LoVo (cell line): ENCODE data around the gene TMEM238L.
"Not testable (repeated sequence)": the region's sequence is repeated elsewhere in the genome, so short reads cannot be mapped to it uniquely, and the experiment has no call there.

Source experiments
- DNase-seq: peaks from one replicate; pipeline ENCODE4 v3.0.0-alpha.2; 2016; ENCODE audit warnings: low spot score

The TMEM238L gene

DNA sequence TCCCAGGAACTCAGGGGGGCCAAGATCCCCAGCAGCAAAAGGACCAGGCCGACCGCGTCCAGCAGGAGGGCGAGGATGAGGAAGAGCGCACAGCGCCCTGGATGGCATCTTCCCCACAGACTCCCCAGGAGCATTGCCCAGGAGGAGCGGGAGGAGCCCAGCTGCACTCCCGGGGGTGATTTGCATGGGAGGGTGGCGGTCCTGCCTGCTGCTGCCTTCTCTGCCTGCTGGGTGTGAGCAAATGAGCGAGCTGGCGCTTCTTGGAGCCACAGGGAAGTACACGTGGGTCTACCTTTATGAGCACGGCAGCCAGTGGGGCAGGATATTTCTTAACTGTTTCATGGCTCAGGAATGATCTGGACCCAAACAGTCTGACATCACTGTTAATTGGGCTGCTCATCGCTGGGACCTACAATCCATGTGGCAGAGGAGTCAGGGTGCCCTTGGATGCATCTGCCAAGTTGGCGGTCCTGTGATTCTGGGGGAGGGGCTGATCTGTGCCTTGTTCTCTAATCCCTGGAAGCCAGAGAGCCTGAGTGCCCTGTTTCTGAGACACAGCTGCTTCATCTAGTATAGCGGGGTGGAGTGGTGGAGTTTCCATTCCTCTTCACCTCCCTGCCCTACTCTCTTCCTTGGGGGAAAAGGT, at the start of gene TMEM238L:
Gene TMEM238L, minus strand, starts transcription at position 270 of the 646 bp plus-strand sequence. Its CDS starts 136 bp downstream, at position 134.
- peak; percentile 14 for DNase-seq

DNA sequence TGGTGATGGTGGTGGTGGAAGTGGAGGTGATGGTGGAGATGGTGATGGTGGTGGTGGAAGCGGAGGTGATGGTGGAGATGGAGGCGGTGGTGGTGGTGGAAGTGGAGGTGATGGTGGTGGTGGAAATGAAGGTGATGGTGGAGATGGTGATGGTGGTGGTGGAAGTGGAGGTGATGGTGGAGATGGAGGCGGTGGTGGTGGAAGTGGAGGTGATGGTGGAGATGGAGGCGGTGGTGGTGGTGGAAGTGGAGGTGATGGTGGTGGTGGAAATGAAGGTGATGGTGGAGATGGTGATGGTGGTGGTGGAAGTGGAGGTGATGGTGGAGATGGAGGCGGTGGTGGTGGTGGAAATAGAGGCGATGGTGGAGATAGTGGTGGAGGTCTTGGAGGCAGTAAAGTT, 42.7 kb upstream of the TMEM238L start:
- DNase-seq: not testable (repeated sequence)

DNA sequence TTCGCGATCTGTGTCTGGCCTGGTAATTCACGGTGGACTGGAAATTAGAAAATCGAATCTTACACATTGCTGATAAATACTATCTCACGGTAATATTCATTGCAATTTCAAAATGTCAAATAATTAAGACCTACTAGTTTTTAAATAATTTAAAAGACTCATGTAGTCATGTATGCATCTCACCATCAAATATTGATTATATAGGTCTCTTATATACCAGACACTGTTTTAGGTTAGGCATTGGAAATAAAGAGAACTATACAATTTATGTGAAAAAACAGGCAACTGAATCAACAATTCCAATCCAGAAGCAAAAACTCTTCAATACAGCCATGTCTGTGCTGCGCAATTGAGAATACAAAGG, 41.5 kb upstream of the TMEM238L start:
- DNase-seq: no peak

- peak; percentile 77 for DNase-seq
Observed at GRCh38 chr17:10844621-10845387, 40.9 kb upstream of the TMEM238L start.

DNA sequence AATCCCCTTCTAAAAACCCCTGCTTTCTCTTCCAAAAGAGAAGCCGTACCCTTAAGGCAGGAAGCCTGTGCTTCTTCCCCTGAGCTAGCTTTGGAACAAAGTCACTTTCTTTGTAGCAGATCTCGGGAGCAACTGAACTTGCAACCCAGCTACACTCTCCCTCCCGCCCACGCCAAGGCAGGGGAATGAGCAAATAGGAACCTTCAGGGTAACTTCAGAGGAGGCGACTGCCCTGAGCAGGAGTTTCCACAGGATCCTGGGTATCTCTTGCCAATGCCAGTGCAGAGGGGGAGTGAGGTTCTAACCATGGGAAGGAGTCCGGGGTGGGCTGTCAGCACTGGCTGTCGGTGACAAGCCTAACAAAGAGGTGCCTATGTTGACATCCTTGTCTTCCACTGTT, 39.9 kb upstream of the TMEM238L start:
- DNase-seq: no peak

GRCh38 chr17:10842658-10843057, 38.8 kb upstream of the TMEM238L start:
- no peak for DNase-seq

GRCh38 chr17:10838682-10839081, 34.8 kb upstream of the TMEM238L start:
- no peak for DNase-seq

DNA sequence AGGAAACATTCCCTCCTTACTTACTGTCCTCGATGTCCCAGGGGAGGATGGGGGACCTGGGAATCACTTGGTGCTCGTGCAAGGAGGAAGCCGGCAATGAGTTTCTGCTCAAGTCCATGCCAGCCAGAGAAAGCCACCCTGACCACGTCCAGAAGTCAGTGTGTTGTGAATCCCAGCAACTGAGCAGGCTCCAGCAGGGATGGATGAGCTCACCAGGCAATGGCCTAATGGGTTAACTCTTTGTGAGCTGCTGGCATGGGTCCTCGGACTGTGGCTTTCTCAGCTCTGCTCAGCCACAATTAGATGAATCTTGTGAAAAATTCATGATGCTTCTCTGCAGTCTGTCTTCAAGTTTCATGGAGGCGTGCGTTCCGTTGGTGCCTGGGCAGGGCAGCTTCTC, 34.0 kb upstream of the TMEM238L start, which contains the start of gene PIRT:
Gene PIRT, minus strand, starts transcription at position 167 of the 400 bp plus-strand sequence. CDS start 12,442 bp downstream, outside the sequence.
- no peak for DNase-seq

DNA sequence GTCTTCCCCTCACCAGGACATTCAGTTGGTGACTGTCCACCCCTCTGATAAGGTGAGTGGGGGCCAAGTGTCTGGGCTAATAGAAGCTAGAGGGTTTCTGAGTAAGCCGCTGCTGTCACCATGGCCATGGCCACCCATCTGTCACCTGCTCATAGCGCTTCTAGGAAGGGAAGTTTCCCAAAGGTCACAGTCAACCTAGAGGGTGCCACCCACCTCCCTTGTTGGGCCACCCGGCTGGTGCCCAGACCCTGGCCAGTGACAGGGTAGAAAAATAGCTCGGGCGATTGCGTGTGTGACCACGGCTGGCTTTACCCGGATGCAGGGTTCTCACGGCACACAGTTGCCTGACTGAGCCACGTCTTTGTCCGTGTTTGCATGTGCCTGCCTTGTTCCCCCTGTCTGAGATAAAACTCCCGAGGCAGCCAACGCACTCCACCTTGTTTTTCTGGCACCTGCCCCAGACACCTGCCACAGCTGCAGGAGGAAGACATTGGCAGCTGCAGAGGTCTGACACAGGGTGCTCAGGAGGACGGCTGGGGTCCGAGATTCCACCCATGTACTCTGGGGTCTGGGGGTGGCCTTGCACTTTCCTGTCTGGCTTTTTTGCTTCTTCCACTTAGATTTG, 33.2 kb upstream of the TMEM238L start:
- no peak for DNase-seq

GRCh38 chr17:10836145-10836544, 32.2 kb upstream of the TMEM238L start:
- DNase-seq: no peak

- DNase-seq: no peak
Observed at GRCh38 chr17:10831696-10832095, 27.8 kb upstream of the TMEM238L start.

DNA sequence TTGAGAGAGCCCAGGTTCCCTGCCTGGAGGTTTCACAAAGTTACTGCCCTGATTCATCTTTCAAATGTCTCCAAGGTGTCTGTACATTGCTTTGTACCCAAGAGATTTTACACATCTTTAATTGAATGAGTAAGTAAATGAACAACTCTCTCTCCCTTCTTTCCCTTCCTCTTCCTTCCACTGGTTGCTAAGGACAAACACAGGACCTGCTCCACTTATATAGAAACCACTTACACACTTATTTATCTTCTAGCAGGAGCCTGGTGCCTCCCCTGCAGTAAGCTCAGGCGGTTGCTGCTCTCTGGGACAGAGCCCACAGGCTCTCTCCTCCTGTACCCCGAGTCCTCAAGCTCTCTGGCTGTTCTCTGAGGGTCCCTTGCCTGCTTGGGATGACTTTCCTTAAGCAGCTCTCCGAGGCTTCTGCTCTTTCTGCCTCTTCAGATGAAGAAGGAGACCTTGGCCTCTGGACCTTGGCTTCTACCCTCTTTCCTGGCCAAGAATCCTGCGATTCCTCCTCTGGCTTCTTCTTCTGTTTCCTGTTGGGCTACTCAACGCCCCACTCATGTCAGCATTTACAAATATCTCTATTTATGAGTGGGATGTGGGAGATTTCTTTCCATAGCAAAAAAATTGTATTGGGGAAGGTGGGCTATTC, 24.1 kb upstream of the TMEM238L start:
- DNase-seq: no peak

DNA sequence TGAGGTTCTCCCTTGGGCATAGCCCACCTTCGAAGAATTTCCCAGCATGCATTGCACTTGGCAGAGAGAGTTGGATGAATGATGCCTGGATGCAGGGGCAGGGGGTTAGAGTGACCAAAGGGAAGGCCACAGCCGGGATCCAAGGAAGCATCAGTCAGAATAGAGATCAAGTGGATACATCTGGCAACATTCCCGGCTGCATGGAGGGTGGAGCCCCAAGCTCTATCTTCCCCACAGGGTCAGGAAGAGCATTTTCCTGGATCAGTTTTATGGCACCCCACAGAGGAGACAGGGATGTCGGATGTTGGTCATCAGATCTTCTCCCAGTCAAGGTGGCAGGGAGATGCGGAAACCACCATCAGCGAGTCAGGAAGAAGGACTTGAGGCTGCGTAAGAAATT, 21.0 kb upstream of the TMEM238L start:
- no peak for DNase-seq

GRCh38 chr17:10821770-10822169, 17.9 kb upstream of the TMEM238L start:
- no peak for DNase-seq

- no peak for DNase-seq
Observed at GRCh38 chr17:10821054-10821453, 17.2 kb upstream of the TMEM238L start.

DNA sequence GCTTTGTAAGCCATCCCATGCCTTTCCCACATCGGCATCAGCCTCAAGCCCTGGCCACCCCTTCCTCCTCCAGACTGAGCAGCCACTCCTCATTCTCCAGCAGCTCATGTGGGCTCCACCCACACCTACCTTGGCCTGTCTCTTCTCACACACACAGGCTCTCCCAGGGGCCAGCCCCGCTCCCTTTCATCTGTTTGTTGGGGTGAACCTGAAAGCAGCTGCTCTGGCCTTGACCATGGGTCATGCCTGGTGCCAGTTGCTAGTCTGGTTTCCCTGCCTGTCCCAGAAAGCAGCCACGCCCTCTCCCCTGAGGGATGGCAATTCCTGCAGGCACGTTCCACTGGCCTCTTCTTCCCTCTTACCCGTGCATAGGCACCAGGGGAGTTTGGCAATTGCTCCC, 11.4 kb upstream of the TMEM238L start:
- DNase-seq: no peak

DNA sequence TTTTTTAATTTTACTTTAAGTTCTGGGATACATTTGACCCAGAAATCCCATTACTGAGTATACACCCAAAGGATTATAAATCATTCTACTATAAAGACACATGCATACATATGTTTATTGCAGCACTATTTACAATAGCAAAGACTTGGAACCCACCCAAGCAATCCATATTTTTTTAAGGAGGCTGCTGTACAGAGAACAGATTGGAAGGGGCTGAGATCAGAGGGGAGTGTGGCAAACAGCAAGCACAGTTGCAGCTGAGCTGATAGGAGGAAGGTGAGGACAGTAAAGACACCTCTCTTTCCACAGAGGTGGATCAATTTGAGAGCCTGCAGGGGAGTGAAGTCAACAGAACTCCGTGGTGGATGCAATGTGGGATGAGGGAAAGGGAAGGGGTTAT, 10.2 kb upstream of the TMEM238L start:
- DNase-seq: no peak

DNA sequence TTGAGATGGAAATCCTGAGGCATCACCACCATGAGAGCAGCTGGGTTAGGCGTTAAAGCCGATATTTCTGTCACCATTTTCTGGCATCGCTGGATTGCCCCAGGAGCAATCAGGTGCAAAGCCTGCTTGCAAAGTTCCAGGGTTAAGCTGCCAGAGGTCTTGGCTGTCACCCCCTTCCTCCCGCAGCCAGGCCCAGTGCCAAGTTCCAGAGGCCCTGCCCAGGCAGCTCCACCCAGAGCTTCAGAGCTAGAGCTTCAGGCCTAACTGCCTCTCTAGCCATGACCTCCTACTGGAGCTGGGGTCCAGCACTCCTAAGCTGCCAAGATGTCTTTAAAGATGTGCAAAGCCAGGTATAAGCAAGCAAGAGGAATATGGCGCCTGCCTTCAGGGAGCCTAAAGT, 8.8 kb upstream of the TMEM238L start:
- DNase-seq: peak; percentile 52

DNA sequence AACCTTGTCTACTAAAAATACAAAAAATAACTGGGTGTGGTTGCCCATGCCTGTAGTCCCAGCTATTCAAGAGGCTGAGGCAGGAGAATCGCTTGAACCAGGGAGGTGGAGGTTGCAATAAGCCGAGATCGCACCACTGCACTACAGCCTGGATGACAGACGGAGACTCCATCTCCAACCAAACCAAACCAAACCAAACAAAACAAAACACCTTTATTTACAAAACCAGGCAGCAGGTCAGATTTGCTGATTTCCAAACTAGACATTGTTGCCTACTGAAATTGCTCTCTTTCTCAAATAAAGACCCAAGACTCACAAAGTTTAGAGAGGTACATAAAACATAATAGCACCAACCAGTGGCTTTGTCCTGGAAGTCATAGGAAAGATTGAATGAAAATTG, 5.7 kb upstream of the TMEM238L start:
- DNase-seq: no peak

GRCh38 chr17:10807704-10808128, 3.8 kb upstream of the TMEM238L start:
- DNase-seq: no peak

DNA sequence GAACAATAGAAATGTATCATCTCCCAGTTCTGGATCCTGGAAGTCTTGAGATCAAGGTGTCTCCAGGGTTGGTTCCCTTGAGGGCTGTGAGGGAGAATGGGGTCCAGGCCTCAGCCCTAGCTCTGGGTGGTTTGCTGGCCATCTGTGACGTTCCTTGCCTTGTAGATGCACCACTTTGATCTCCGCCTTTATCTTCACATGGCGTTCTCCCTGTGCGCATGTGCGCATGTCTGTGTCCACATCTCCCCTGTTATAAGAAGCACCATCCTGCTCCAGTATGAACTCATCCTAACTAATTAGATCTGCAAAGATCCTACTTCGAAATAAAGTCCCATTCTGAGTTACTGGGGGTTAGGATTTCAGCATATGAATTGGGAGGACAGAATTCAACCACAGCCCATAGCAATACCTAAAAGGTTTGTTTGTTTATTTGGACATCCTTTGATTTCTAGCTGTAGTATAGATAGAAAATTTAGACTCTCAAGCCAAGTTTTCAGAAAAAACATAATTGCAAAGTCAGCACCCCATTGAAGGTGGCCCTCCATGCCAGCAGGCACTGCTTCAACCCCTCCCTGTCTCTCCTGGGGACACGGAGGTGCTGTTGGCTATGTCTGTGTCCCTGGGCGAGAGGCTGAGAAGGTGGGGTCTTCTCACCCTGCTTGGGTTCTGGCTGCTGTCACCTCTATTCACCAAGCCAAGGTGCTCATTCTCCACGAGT, 2.8 kb upstream of the TMEM238L start:
- DNase-seq: no peak

- DNase-seq: no peak
Observed at GRCh38 chr17:10805911-10806310, 2.0 kb upstream of the TMEM238L start.
